Spleen (tissue), 11 donors: ENCODE measurements around the gene CLRN3. TPM values are rescaled to one million over a fixed set of nuclear protein-coding genes. Genes with fewer than 3 reads are reported as not detected.

Experiments
- DNase-seq: peaks from one replicate; pipeline ENCODE4 v3.0.0-alpha.2; 2020
- H3K27ac ChIP-seq, 8 donors: fragments of 200-600 bp; sonication (generic) in 7 of 8; 1 replicate in 4 of 8; 2 replicates in 4 of 8; pipeline versions ENCODE4 v1.5.0 to v1.8.0; 2016 to 2021; ENCODE audit warnings: inconsistent platforms in 4 of 8, mild to moderate bottlenecking in 4 of 8, moderate library complexity in 1 of 8
- H3K27me3 ChIP-seq, 7 donors: fragments of 200-600 bp; sonication (generic) in 6 of 7; replicated peaks in 1 of 7; 1 replicate in 4 of 7; 2 replicates in 3 of 7; pipeline versions ENCODE4 v1.5.0 to v1.8.0; 2016 to 2021; ENCODE audit warnings: inconsistent platforms in 3 of 7, mild to moderate bottlenecking in 1 of 7
- H3K36me3 ChIP-seq, 6 donors: fragments of 200-600 bp; sonication (generic) in 5 of 6; 1 replicate in 4 of 6; 2 replicates in 2 of 6; pipeline versions ENCODE4 v1.5.0 to v1.8.0; 2016 to 2021; ENCODE audit warnings: inconsistent platforms in 2 of 6
- H3K4me1 ChIP-seq, 6 donors: fragments of 200-600 bp; sonication (generic) in 5 of 6; 1 replicate in 3 of 6; 2 replicates in 3 of 6; pipeline versions ENCODE4 v1.5.0 to v1.8.0; 2016 to 2021; ENCODE audit warnings: inconsistent platforms in 3 of 6
- H3K4me3 ChIP-seq, 8 donors: fragments of 200-600 bp; sonication (generic) in 7 of 8; 1 replicate in 4 of 8; 2 replicates in 4 of 8; pipeline versions ENCODE4 v1.5.0 to v1.8.0; 2016 to 2021; ENCODE audit warnings: inconsistent platforms in 4 of 8, mild to moderate bottlenecking in 4 of 8, moderate library complexity in 2 of 8
- H3K9me3 ChIP-seq, 8 donors: fragments of 200-600 bp; sonication (generic) in 7 of 8; 1 replicate in 4 of 8; 2 replicates in 4 of 8; pipeline versions ENCODE4 v1.5.0 to v1.8.0; 2016 to 2021; ENCODE audit warnings: inconsistent platforms in 4 of 8
- CTCF ChIP-seq, 11 experiments: fragments of 200-600 bp in 7 of 11; fragments of 450-650 bp in 4 of 11; sonication (generic) in 4 of 11; IDR thresholded peaks in 8 of 11; conservative IDR thresholded peaks in 3 of 11; 1 replicate in 7 of 11; 2 replicates in 4 of 11; pipeline versions ENCODE4 v1.4.0 to v1.8.0; 2016 to 2021; ENCODE audit warnings: antibody characterized with exemption in 11 of 11, inconsistent platforms in 4 of 11, mild to moderate bottlenecking in 1 of 11
- POLR2A ChIP-seq, 3 donors: fragments of 450-650 bp; IDR thresholded peaks; one replicate each; pipeline ENCODE4 v1.5.1; 2017; ENCODE audit warnings: antibody characterized with exemption in 3 of 3, mild to moderate bottlenecking in 1 of 3
- POLR2AphosphoS5 ChIP-seq, 3 donors: sonication (generic); formaldehyde crosslinking; IDR thresholded peaks; one replicate each; pipeline ENCODE4 v1.5.1; 2017; ENCODE audit warnings: antibody characterized with exemption in 3 of 3
- WGBS, 5 donors: extraction: QIAGEN DNeasy Blood & Tissue Kit in 3 of 5; methylation state at CpG; one replicate each; pipeline versions ENCODE4 v1.1.5 to v1.1.7; 2013 to 2018; 5-methylcytosine and 5-hydroxymethylcytosine counted together
- intact Hi-C: fragments of 100-400 bp; cut with DNase I; formaldehyde crosslinking; loops from one replicate; pipeline ENCODE4 v1.15.0; 2023; ENCODE audit warnings: low total_unique reads
- polyA plus RNA-seq, 3 donors: library from polyadenylated mRNA; stranded (reverse); fragments of 200-250 nt; gene quantifications; one replicate each; pipeline ENCODE4 v1.2.1, GENCODE V29; 2013
- total RNA-seq, 7 donors: library from RNA; depleted of rRNA in 3 of 7; stranded (reverse); fragments of >200 nt in 3 of 7; fragmentation: NEBNext Ultra II Directional in 4 of 7; extraction: Animal tissue kit (Norgen Biotek cat#: 25700) in 4 of 7; gene quantifications; one replicate each; pipeline versions ENCODE4 v1.1.0 to v1.2.1, GENCODE V29; 2016 to 2021
- donor health status: healthy with polysubstance abuse.
- donor health status: DM: no; HTN: no; CAD: no; lungs with moderate emphysema.
- donor health status: DM: no; HTN: no; CAD: no.
- donor health status: Bipolar disorder and iron deficiency.
- donor health status: healthy.
- donor health status: DM: no; HTN: no; CAD: no.
- donor health status: DM: yes; HTN: yes; CAD: no.

The CLRN3 gene
- total and polyA plus RNA-seq, 10 donors = 0.22 to 0.43 TPM; not detected in 8

- Histone ChIP-seq H3K4me3 (no peak overlapping the region), H3K27ac (no peak overlapping the region), H3K9me3 (peaks cover 0 to 5% (median 0%) of the 10 kb centered on the region in 8 donors), H3K4me1 (peaks cover 12 to 27% (median 18%) of the 10 kb centered on the region in 6 donors), H3K36me3 (no peaks in the 10 kb centered on the region), H3K27me3 (peaks cover 0 to 9% (median 0%) of the 10 kb centered on the region in 7 donors)
- TF ChIP-seq POLR2AphosphoS5 (IDR thresholded peaks at IDR 0.05) (no peak), POLR2A (IDR thresholded peaks at IDR 0.05) (no peak), CTCF (IDR thresholded peaks at IDR 0.05 in 8 of 11, conservative IDR thresholded peaks at IDR 0.05 in 3 of 11) (no peak)
- DNase-seq = no peak
- intact Hi-C loops = loop anchor here (5.0 kb wide), 1 partner anchor 135 kb away; no protein-coding TSS in a partner anchor
- 82 to 95% (median 86%) methylated on average over 7 of the region's 7 CpGs for WGBS, 5 donors
These were observed 40.3 kb downstream of the CLRN3 start for GRCh38 chr10:127852456-127852855.

- intact Hi-C loops = loop anchor here (5.0 kb wide), 1 partner anchor 134 kb away; no protein-coding TSS in a partner anchor
- Histone ChIP-seq H3K36me3 (no peaks in the 10 kb centered on the region), H3K9me3 (peaks cover 0 to 5% (median 0%) of the 10 kb centered on the region in 8 donors), H3K27ac (no peak overlapping the region), H3K4me3 (no peak overlapping the region), H3K27me3 (peaks cover 0 to 9% (median 0%) of the 10 kb centered on the region in 7 donors), H3K4me1 (peaks cover 12 to 27% (median 18%) of the 10 kb centered on the region in 6 donors)
- TF ChIP-seq POLR2A (IDR thresholded peaks at IDR 0.05) (no peak), CTCF (IDR thresholded peaks at IDR 0.05 in 8 of 11, conservative IDR thresholded peaks at IDR 0.05 in 3 of 11) (no peak), POLR2AphosphoS5 (IDR thresholded peaks at IDR 0.05) (no peak)
- DNase-seq = no peak
- 85 to 91% (median 88%) methylated on average over 14 of the region's 14 CpGs for WGBS, 5 donors
These were observed 41.0 kb downstream of the CLRN3 start for GRCh38 chr10:127851661-127852194.

- H3K27ac ChIP-seq = no peak overlapping the region
- no peak for DNase-seq
- H3K36me3 ChIP-seq = no peaks in the 10 kb centered on the region
- H3K9me3 ChIP-seq = peaks cover 0 to 5% (median 0%) of the 10 kb centered on the region in 8 donors
- intact Hi-C loops = loop anchor here (5.0 kb wide), 1 partner anchor 134 kb away; no protein-coding TSS in a partner anchor
- H3K27me3 ChIP-seq = peaks cover 0 to 9% (median 0%) of the 10 kb centered on the region in 7 donors
- no peak for TF ChIP-seq POLR2A (IDR thresholded peaks at IDR 0.05)
- no peak for TF ChIP-seq CTCF (IDR thresholded peaks at IDR 0.05 in 8 of 11, conservative IDR thresholded peaks at IDR 0.05 in 3 of 11)
- no peak for TF ChIP-seq POLR2AphosphoS5 (IDR thresholded peaks at IDR 0.05)
- H3K4me3 ChIP-seq = no peak overlapping the region
- 75 to 87% (median 79%) methylated on average over 9 to 10 of the region's 10 CpGs for WGBS, 5 donors
- peaks cover 12 to 27% (median 18%) of the 10 kb centered on the region in 6 donors for H3K4me1 ChIP-seq
These were observed 41.8 kb downstream of the CLRN3 start for GRCh38 chr10:127850944-127851343.

- 56 to 76% (median 70%) methylated on average over 8 of the region's 8 CpGs for WGBS, 5 donors
- peaks cover 0 to 5% (median 0%) of the 10 kb centered on the region in 8 donors for H3K9me3 ChIP-seq
- TF ChIP-seq POLR2A (IDR thresholded peaks at IDR 0.05) (no peak), CTCF (IDR thresholded peaks at IDR 0.05 in 8 of 11, conservative IDR thresholded peaks at IDR 0.05 in 3 of 11) (no peak), POLR2AphosphoS5 (IDR thresholded peaks at IDR 0.05) (no peak)
- no peak overlapping the region for H3K4me3 ChIP-seq
- peaks cover 0 to 14% (median 0%) of the 10 kb centered on the region in 7 donors for H3K27me3 ChIP-seq
- H3K27ac ChIP-seq = no peak overlapping the region
- DNase-seq = no peak
- H3K4me1 ChIP-seq = peaks cover 12 to 19% (median 14%) of the 10 kb centered on the region in 6 donors
- intact Hi-C loops = loop anchor here (5.0 kb wide), 1 partner anchor 133 kb away; no protein-coding TSS in a partner anchor
- H3K36me3 ChIP-seq = no peaks in the 10 kb centered on the region
These were observed 42.8 kb downstream of the CLRN3 start for GRCh38 chr10:127849921-127850320.
